ENCODE measurements around the gene DNLZ. TPM values are rescaled to one million over a fixed set of nuclear protein-coding genes. Genes with fewer than 3 reads are reported as not detected.
A peak's percentile ranks its signal among the peaks of the same experiment; 100 is the strongest.
"Not testable (repeated sequence)": the region's sequence is repeated elsewhere in the genome, so short reads cannot be mapped to it uniquely, and the experiment has no call there.

Gene DNLZ
- total and polyA plus RNA-seq, 11 donors = 21.3 to 67.8 (median 33.6) TPM

- intact Hi-C loops (cut with DNase I) = no loop called here
- Histone ChIP-seq H3K27me3 (no peaks in the 10 kb centered on the region), H3K27ac (peak overlapping the region in 11 of 12 donors; percentile 71 to 96 (median 89)), H3K36me3 (peaks cover 0 to 30% (median 9%) of the 10 kb centered on the region in 9 donors), H3K4me3 (peak overlapping the region in 10 of 12 donors; percentile 22 to 57 (median 42)), H3K4me1 (peaks cover 0 to 35% (median 14%) of the 10 kb centered on the region in 12 donors), H3K9me3 (no peaks in the 10 kb centered on the region)
- DNase-seq (no peak), ATAC-seq (no peak)
- TF ChIP-seq POLR2A (IDR thresholded peaks at IDR 0.05) (no peak), CTCF (IDR thresholded peaks at IDR 0.05) (no peak)
- 69 to 80% (median 78%) methylated on average over 10 to 11 of the region's 11 CpGs for WGBS, 4 donors
Measured at GRCh38 chr9:136353088-136353487, 10.5 kb downstream of the DNLZ start.

GRCh38 chr9:136352682-136353081 lies 10.9 kb downstream of the DNLZ start:
- TF ChIP-seq CTCF (IDR thresholded peaks at IDR 0.05) (no peak), POLR2A (IDR thresholded peaks at IDR 0.05) (peak in 1 of 2 donors; percentile 10)
- Histone ChIP-seq H3K27ac (peak overlapping the region in 10 of 12 donors; percentile 71 to 96 (median 90)), H3K9me3 (no peaks in the 10 kb centered on the region), H3K27me3 (no peaks in the 10 kb centered on the region), H3K36me3 (peaks cover 0 to 26% (median 9%) of the 10 kb centered on the region in 9 donors), H3K4me3 (peak overlapping the region in 9 of 12 donors; percentile 28 to 57 (median 43)), H3K4me1 (peaks cover 0 to 35% (median 14%) of the 10 kb centered on the region in 12 donors)
- ATAC-seq (peak; percentile 12 to 53 (median 32)), DNase-seq (peak in 2 of 5 donors; percentile 46 to 72)
- intact Hi-C loops (cut with DNase I) = no loop called here
- 62 to 78% (median 69%) methylated on average over 7 to 16 of the region's 16 CpGs for WGBS, 4 donors

- H3K4me1 ChIP-seq = peaks cover 0 to 35% (median 14%) of the 10 kb centered on the region in 12 donors
- not testable (repeated sequence) for H3K27ac ChIP-seq
Measured at GRCh38 chr9:136351868-136352267, 11.7 kb downstream of the DNLZ start.

GRCh38 chr9:136351252-136351800 lies 12.2 kb downstream of the DNLZ start:
- no peak for TF ChIP-seq POLR2A (IDR thresholded peaks at IDR 0.05)
- no peak for TF ChIP-seq CTCF (IDR thresholded peaks at IDR 0.05)
- WGBS, 4 donors = 71 to 87% (median 82%) methylated on average over 2 to 11 of the region's 11 CpGs
- Histone ChIP-seq H3K9me3 (no peaks in the 10 kb centered on the region), H3K27me3 (no peaks in the 10 kb centered on the region), H3K4me1 (peaks cover 0 to 39% (median 17%) of the 10 kb centered on the region in 12 donors), H3K36me3 (peaks cover 0 to 13% (median 4%) of the 10 kb centered on the region in 9 donors), H3K27ac (no peak overlapping the region), H3K4me3 (peak overlapping the region in 1 of 12 donors; percentile 30)
- no peak for ATAC-seq
- intact Hi-C loops (cut with DNase I) = no loop called here
- no peak for DNase-seq

More at GRCh38 chr9:136351868-136352267, 11.7 kb downstream of the DNLZ start:
- DNase-seq; H3K27me3 ChIP-seq; H3K9me3 ChIP-seq; intact Hi-C loops (cut with DNase I); ATAC-seq: not testable (repeated sequence)
- peak overlapping the region in 1 of 12 donors; percentile 40 for H3K4me3 ChIP-seq
- 85 to 100% (median 94%) methylated on average over 5 to 24 of the region's 24 CpGs for WGBS, 4 donors
- H3K36me3 ChIP-seq = peaks cover 0 to 18% (median 9%) of the 10 kb centered on the region in 9 donors

All from heart left ventricle (tissue), 16 donors.